Ascending aorta (tissue), 2 donors: Measurements from ENCODE around the gene PKD1. TPM values are rescaled to one million over a fixed set of nuclear protein-coding genes. Genes with fewer than 3 reads are reported as not detected.
"Not testable (repeated sequence)": the region's sequence is repeated elsewhere in the genome, so short reads cannot be mapped to it uniquely, and the experiment has no call there.

Source experiments
- DNase-seq, 2 donors: peaks; one replicate each; pipeline ENCODE4 v3.0.0-alpha.2; 2019; ENCODE audit warnings: low spot score in 2 of 2
- H3K27ac ChIP-seq, 2 donors: fragments of 200-600 bp; sonication (generic); one replicate each; pipeline ENCODE4 v1.5.1; 2016 to 2017; ENCODE audit warnings: mild to moderate bottlenecking in 1 of 2
- H3K27me3 ChIP-seq: fragments of 200-600 bp; sonication (generic); one replicate; pipeline ENCODE4 v1.5.1; 2017
- H3K36me3 ChIP-seq, 2 donors: fragments of 200-600 bp; sonication (generic); one replicate each; pipeline ENCODE4 v1.5.1; 2016
- H3K4me1 ChIP-seq, 2 donors: fragments of 200-600 bp; sonication (generic); one replicate each; pipeline ENCODE4 v1.5.1; 2016 to 2017; ENCODE audit warnings: mild to moderate bottlenecking in 1 of 2
- H3K4me3 ChIP-seq, 2 donors: fragments of 200-600 bp; sonication (generic); one replicate each; pipeline ENCODE4 v1.5.1; 2016 to 2017; ENCODE audit warnings: mild to moderate bottlenecking in 1 of 2
- H3K9me3 ChIP-seq, 2 donors: fragments of 200-600 bp; sonication (generic); one replicate each; pipeline ENCODE4 v1.5.1; 2016
- CTCF ChIP-seq, 3 experiments: fragments of 200-600 bp in 2 of 3; fragments of 450-650 bp in 1 of 3; sonication (generic) in 2 of 3; IDR thresholded peaks; one replicate each; pipeline ENCODE4 v1.5.1; 2016 to 2019; ENCODE audit warnings: antibody characterized with exemption in 3 of 3, mild to moderate bottlenecking in 1 of 3, moderate library complexity in 1 of 3
- intact Hi-C: fragments of 100-400 bp; cut with DNase I; formaldehyde crosslinking; loops from one replicate; pipeline ENCODE4 v1.15.1; 2023
- total RNA-seq: library from RNA; depleted of rRNA; stranded (reverse); fragments of >200 nt; gene quantifications from one replicate; pipeline ENCODE4 v1.1.0, GENCODE V29; 2016

Gene PKD1
- total RNA-seq, 1 donor from 2014 or later: 551 TPM

DNA sequence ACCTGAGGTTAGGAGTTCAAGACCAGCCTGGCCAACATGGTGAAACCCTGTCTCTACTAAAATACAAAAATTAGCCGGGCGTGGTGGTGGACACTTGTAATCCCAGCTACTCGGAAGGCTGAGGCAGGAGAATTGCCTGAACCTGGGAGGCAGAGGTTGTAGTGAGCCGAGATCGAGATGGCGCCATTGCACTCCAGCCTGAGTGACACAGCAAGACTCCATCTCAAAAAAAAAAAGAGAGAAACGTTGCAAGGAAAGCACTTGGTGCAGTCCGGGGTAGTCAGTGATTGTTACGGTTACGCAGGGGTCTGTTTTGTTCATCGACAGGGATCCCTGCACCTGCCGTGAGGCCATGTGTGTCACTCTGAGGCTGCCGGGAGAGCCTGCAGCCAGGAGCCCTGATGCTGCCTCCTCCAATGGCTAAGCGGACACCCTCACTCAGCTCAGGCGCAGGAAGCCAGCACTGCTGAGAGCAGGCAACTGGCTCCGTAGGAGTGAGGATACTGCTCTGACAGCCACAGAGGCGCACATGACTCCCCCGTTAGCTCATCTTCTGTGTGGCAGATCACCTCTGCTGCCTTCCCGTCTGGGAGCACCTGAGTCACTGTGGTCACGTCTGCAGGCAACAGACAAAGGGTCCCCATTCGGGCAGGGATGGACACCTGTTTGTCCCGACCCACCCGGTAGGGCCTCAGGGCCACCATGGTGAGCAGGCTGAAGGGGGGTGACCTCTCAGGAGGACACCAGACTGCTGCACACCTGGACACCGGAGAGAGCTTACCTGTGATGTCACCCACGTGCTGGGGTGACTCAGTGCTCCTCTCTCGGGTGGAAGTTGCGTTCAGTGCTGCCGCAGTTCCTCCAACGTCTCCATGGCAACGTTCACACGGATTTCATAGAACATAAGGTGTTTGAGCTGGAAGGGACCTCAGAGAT, 7.5 kb upstream of the PKD1 start:
- Histone ChIP-seq H3K27me3 (no peaks in the 10 kb centered on the region), H3K9me3 (no peaks in the 10 kb centered on the region), H3K4me3 (no peak overlapping the region), H3K27ac (no peak overlapping the region), H3K36me3 (no peaks in the 10 kb centered on the region), H3K4me1 (peaks cover 0 to 1% of the 10 kb centered on the region in 2 donors)
- no peak for DNase-seq
- intact Hi-C loops: no loop called here
- no peak for TF ChIP-seq CTCF (IDR thresholded peaks at IDR 0.05)

DNA sequence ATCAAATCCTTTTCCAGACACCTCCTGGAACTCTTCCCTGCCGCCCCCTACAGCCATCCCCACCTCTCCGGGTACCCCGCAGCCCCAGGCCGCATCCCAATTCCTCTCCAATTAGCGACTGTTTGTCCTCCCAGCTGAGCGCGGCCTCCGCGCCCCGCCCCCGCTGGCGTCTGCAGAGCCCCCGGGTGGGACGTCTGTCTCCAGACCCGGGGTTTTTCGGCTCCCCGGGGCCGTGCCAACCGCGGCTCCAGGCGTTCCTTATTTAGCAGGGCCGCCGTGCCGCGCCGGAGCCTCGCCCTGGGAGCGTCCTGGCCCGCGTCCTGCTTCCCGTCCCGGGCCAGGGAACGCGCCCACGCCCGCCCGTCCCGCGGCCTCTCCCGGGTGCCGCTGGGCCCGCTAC, 627 bp downstream of the PKD1 start:
- Histone ChIP-seq H3K4me1 (peaks cover 0 to 18% of the 10 kb centered on the region in 2 donors), H3K27ac (peak overlapping the region; percentile 65 to 82), H3K4me3 (peak overlapping the region; percentile 71 to 72)
- DNase-seq, H3K27me3 ChIP-seq, H3K9me3 ChIP-seq, intact Hi-C loops, H3K36me3 ChIP-seq: not testable (repeated sequence)

DNA sequence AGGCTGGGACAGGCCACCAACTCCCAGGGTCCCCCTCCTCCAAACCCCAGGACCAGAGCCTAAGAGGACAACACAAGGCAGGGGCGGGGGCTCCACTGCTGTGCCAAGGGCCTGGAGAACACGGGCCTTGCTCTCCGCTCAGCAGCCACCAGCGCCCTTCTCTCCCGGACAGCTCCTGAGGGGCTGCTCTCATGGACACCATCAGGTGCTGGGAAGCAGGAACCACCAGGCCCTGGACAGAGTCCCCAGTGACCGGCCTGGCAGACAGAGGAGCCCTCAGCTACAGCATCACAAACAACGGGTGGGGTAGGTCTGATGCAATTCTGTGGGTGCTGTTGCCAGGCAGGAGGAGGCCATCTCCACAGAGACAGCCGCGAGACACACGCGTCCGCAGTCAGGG, 1.9 kb downstream of the PKD1 start:
- not testable (repeated sequence) for DNase-seq

DNA sequence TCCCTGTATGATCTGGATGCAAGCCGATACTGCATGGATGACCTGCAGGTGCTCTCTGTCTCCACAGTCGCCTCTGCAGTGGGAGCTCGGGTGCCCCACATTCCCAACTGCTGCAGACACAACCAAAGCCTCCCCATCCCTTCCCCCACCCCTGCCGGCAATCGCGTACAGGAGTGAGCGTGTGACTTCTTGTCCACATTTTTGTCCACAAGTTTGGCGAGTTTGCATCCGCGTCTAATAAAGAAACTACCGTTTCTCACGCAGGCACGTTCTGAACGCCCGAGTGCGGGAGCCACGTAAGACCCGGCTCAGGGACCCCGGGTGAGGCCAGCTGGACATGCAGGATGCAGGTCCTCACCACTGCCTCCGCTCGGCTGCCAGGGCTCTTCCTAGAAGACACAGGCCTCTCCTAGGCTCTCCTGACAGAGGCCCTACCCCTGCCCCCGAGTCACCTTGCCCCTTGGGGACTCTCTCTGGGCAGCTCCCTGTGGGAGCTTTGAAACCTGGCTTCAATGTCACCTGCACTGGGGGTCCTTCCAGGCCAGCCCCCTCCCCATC, 5.7 kb downstream of the PKD1 start:
- H3K27ac ChIP-seq: peak overlapping the region; percentile 61 to 64
- peak overlapping the region in 1 of 2 donors; percentile 41 for H3K4me3 ChIP-seq
- H3K4me1 ChIP-seq: peaks cover 22 to 49% of the 10 kb centered on the region in 2 donors
- DNase-seq, H3K36me3 ChIP-seq, H3K9me3 ChIP-seq, H3K27me3 ChIP-seq, intact Hi-C loops: not testable (repeated sequence)

More for the DNA sequence above, 1.9 kb downstream of the PKD1 start:
- H3K9me3 ChIP-seq, H3K27me3 ChIP-seq, intact Hi-C loops, H3K36me3 ChIP-seq: not testable (repeated sequence)
- Histone ChIP-seq H3K27ac (peak overlapping the region; percentile 49 to 82), H3K4me3 (peak overlapping the region; percentile 30 to 58), H3K4me1 (peaks cover 0 to 22% of the 10 kb centered on the region in 2 donors)

GRCh38 chr16:2129251-2129650, 6.4 kb downstream of the PKD1 start:
- H3K27me3 ChIP-seq, H3K9me3 ChIP-seq, DNase-seq, H3K4me3 ChIP-seq, intact Hi-C loops, H3K36me3 ChIP-seq: not testable (repeated sequence)
- Histone ChIP-seq H3K4me1 (peaks cover 27 to 50% of the 10 kb centered on the region in 2 donors), H3K27ac (peak overlapping the region in 1 of 2 donors; percentile 52)

DNA sequence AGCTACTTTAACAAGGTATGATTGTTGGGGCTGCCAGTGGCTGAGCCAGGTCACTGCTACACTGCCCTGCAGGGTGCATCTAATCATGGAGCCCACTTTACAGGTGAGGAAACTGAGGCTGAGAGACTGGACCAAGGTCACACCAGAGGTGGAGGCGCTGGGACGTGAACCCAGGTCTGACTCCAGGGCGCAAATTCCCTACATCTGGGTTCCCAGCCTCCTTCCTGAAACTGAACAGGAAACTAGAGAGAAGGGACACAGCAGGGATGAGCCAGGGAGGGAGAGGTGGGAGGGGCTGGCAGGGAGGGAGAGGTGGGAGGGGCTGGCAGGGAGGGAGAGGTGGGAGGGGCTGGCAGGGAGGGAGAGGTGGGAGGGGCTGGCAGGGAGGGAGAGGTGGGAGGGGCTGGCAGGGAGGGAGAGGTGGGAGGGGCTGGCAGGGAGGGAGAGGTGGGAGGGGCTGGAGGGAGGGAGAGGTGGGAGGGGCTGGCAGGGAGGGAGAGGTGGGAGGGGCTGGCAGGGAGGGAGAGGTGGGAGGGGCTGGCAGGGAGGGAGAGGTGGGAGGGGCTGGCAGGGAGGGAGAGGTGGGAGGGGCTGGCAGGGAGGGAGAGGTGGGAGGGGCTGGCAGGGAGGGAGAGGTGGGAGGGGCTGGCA, 7.9 kb downstream of the PKD1 start:
- Histone ChIP-seq H3K27ac (peak overlapping the region; percentile 94 to 99), H3K4me3 (peak overlapping the region in 1 of 2 donors; percentile 62), H3K4me1 (peaks cover 30 to 58% of the 10 kb centered on the region in 2 donors)
- H3K27me3 ChIP-seq, H3K36me3 ChIP-seq, intact Hi-C loops, H3K9me3 ChIP-seq, DNase-seq: not testable (repeated sequence)

- Histone ChIP-seq H3K27ac (peak overlapping the region; percentile 94 to 99), H3K4me3 (peak overlapping the region; percentile 44 to 62), H3K4me1 (peaks cover 34 to 63% of the 10 kb centered on the region in 2 donors)
- H3K36me3 ChIP-seq, H3K27me3 ChIP-seq, H3K9me3 ChIP-seq, intact Hi-C loops: not testable (repeated sequence)
- DNase-seq: peak in 1 of 2 donors; percentile 83
These were observed 8.7 kb downstream of the PKD1 start for GRCh38 chr16:2126928-2127556.

DNA sequence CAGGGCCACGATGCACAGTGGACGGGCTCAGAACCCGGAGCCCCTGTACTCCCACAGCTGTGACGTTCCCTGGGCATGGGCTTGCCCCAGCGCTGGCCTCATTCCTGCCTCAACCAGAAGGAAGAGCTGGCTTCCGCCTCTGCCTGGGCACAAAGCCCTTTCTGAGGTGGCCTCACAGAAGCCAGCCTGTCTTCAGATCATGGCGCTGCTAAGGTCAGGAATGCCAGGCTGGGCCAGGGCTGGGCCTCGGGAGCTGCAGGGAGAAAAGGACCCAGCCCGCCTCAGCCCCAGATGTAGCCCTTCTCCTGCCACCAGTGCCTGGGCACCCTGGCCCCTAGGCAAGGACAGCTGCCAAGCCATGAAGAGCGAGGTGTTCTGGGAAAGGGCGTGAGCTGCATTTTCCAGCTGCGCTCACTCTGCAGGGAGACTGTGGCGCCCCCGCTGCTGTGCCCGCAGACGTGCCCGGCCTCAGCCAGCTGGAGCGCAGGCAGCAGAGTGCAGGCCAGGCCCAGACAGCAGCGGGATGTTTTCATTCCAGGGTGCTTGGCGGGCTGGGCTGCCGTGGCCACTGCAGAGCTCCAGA, 9.4 kb downstream of the PKD1 start:
- Histone ChIP-seq H3K4me3 (peak overlapping the region; percentile 44 to 62), H3K27ac (peak overlapping the region; percentile 94 to 99), H3K4me1 (peaks cover 34 to 55% of the 10 kb centered on the region in 2 donors)
- peak in 1 of 3 experiments; percentile 10 for TF ChIP-seq CTCF (IDR thresholded peaks at IDR 0.05)
- peak; percentile 38 to 85 for DNase-seq
- intact Hi-C loops, H3K9me3 ChIP-seq, H3K27me3 ChIP-seq, H3K36me3 ChIP-seq: not testable (repeated sequence)

DNA sequence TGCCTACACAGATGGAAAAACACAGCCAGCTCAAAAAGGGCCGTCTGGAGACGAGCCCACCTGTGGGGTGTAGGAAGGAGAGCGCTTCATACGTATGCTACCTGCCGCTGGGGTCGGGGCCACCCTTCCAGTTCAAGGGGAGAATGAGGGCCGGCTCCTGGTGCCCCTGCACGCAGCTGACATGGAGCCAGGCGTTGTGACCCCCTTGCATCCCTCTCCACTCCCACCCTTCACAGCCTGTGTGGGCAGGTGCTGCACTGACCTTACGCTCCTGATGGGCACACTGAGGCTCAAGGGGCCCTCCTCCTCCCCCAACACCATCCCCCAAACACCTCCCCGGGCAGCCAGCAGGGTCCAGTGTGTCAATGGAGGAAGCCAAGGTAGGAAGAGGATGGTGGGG, 10.1 kb downstream of the PKD1 start:
- Histone ChIP-seq H3K27ac (peak overlapping the region; percentile 94 to 99), H3K4me3 (peak overlapping the region; percentile 44 to 62), H3K4me1 (peaks cover 34 to 59% of the 10 kb centered on the region in 2 donors)
- intact Hi-C loops, H3K9me3 ChIP-seq, H3K27me3 ChIP-seq, DNase-seq, H3K36me3 ChIP-seq: not testable (repeated sequence)

GRCh38 chr16:2124694-2125444, 10.8 kb downstream of the PKD1 start:
- intact Hi-C loops, H3K36me3 ChIP-seq, H3K27me3 ChIP-seq, H3K9me3 ChIP-seq: not testable (repeated sequence)
- Histone ChIP-seq H3K4me3 (peak overlapping the region; percentile 44 to 62), H3K27ac (peak overlapping the region; percentile 94 to 99), H3K4me1 (peaks cover 34 to 56% of the 10 kb centered on the region in 2 donors)
- DNase-seq: peak; percentile 75 to 94
